Kidney (tissue), 14 donors: ENCODE data around the gene PAM16. TPM values are rescaled to one million over a fixed set of nuclear protein-coding genes. Genes with fewer than 3 reads are reported as not detected.
"Not testable (repeated sequence)": the region's sequence is repeated elsewhere in the genome, so short reads cannot be mapped to it uniquely, and the experiment has no call there.

Experiments used
- DNase-seq, 5 donors: peaks; one replicate each; pipeline ENCODE4 v3.0.0-alpha.2; 2013 to 2020
- FAIRE-seq: peaks from 2 replicates; lab custom pipeline; 2012; peaks lifted over from hg19 to GRCh38; lab: Jason Lieb, UNC
- H3K27ac ChIP-seq, 2 donors: one replicate each; pipeline ENCODE4 v1.7.0; 2013; ENCODE audit warnings: low read depth in 2 of 2, low read length in 2 of 2, inconsistent platforms in 1 of 2
- H3K27me3 ChIP-seq: one replicate; pipeline ENCODE4 v1.7.1; 2013; ENCODE audit warnings: low read length, inconsistent platforms; ENCODE audit not compliant: control insufficient read depth, insufficient read depth
- H3K36me3 ChIP-seq, 3 donors: one replicate each; pipeline versions ENCODE4 v1.7.0 to v1.7.1; 2013; ENCODE audit warnings: low read length in 3 of 3, control low read depth in 1 of 3, inconsistent platforms in 1 of 3; ENCODE audit not compliant: insufficient read depth in 3 of 3, control insufficient read depth in 2 of 3
- H3K4me1 ChIP-seq, 3 donors: one replicate each; pipeline versions ENCODE4 v1.7.0 to v1.7.1; 2013; ENCODE audit warnings: low read length in 3 of 3, inconsistent platforms in 1 of 3, low read depth in 1 of 3; ENCODE audit not compliant: control insufficient read depth in 2 of 3, insufficient read depth in 2 of 3
- H3K4me3 ChIP-seq, 3 donors: one replicate each; pipeline versions ENCODE4 v1.7.0 to v1.8.1; 2013; ENCODE audit warnings: low read length in 3 of 3, control low read depth in 1 of 3, inconsistent platforms in 1 of 3
- H3K9ac ChIP-seq, 3 donors: one replicate each; pipeline versions ENCODE4 v1.7.0 to v1.7.1; 2013; ENCODE audit warnings: low read length in 3 of 3, control low read depth in 1 of 3, inconsistent platforms in 1 of 3
- H3K9me3 ChIP-seq, 3 donors: one replicate each; pipeline versions ENCODE4 v1.7.0 to v1.7.1; 2013; ENCODE audit warnings: low read length in 3 of 3, control low read depth in 1 of 3, inconsistent platforms in 1 of 3; ENCODE audit not compliant: control insufficient read depth in 2 of 3, insufficient read depth in 1 of 3
- intact Hi-C: fragments of 100-400 bp; cut with DNase I; formaldehyde crosslinking; loops from one replicate; pipeline ENCODE4 v1.11.1; 2022
- polyA plus RNA-seq: library from polyadenylated mRNA; stranded (reverse); fragments of 350-450 nt; fragmentation: Illumina TruSeq; extraction: RNeasy Lipid Tissue Mini Kit (QIAGEN cat#74804); gene quantifications from one replicate; pipeline ENCODE4 v1.2.3, GENCODE V29; 2014; ENCODE audit warnings: low read depth, low replicate concordance; ENCODE audit not compliant: insufficient read depth
- total RNA-seq: library from RNA; stranded (reverse); fragmentation: NEBNext Ultra II Directional; extraction: Animal tissue kit (Norgen Biotek cat#: 25700); gene quantifications from one replicate; pipeline ENCODE4 v1.2.1, GENCODE V29; 2021
- TF ChIP-seq, protein P1 (sequence below): IDR thresholded peaks from 3 replicates; pipeline ENCODE4 v1.5.1; 2012; ENCODE audit warnings: mild to moderate bottlenecking, moderate library complexity, borderline replicate concordance; ENCODE audit not compliant: insufficient read depth; ENCODE audit errors: extremely low read depth
- donor health status: control.
- donor health status: control.
- donor health status: control.
- donor health status: control.
- donor health status: control.
- donor health status: DM: yes; HTN: yes; CAD: no.
- donor health status: Normal renal cell carcinoma (clear cell type).

PAM16 gene
- total and polyA plus RNA-seq, 2 donors from 2014 or later = 29.4 to 61.1 TPM

DNA sequence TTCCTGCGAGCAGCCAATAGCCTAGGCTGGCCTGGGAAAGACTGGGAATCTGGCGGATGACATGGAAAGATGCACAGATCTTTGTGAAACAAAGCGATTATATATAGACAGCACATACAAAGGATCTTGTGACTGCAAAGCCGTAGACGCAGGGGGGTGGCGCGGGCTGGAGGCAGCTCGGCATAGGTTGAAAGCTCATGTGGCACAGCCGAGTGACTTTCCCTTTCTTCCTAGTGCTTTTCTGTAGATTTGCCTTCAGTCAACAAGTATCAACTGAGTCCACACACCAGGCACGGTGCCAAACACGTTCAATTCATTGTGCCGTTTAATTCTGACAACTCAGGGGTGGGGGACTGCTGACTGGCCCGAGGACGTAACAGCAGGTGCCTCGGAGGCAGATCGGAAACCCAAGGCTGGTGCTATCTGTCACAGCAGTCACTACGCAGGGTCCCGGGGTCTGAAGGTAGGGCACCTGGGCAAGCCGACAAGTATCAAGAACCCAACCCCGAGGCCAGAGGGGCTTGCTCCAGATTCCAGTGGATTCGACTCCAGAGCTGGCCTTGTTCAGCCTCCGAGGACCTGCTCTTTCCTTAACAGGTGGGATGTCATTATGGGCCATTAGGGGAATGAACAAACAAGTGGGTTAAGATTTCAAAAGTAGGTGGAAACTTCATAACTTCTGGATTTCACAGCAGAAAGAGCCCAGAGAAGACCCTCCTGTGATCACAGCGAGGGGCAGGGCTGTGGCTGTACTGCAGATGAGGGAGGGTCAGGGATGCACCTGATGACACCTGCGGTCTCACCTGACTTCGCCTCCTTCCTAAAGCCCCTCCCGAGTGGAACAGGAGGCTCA, 5.9 kb downstream of the PAM16 start:
- peak in 1 of 5 donors; percentile 50 for DNase-seq
- no peak for FAIRE-seq
- intact Hi-C loops = no loop called here
- no peak overlapping the region for H3K9ac ChIP-seq
- peaks cover 0 to 3% (median 0%) of the 10 kb centered on the region in 3 donors for H3K4me1 ChIP-seq
- H3K27me3 ChIP-seq = no peaks in the 10 kb centered on the region
- H3K36me3 ChIP-seq = peaks cover 0 to 4% (median 0%) of the 10 kb centered on the region in 3 donors
- H3K27ac ChIP-seq = peak overlapping the region in 1 of 2 donors; percentile 6
- no peak overlapping the region for H3K4me3 ChIP-seq
- TF ChIP-seq, protein P1, sequence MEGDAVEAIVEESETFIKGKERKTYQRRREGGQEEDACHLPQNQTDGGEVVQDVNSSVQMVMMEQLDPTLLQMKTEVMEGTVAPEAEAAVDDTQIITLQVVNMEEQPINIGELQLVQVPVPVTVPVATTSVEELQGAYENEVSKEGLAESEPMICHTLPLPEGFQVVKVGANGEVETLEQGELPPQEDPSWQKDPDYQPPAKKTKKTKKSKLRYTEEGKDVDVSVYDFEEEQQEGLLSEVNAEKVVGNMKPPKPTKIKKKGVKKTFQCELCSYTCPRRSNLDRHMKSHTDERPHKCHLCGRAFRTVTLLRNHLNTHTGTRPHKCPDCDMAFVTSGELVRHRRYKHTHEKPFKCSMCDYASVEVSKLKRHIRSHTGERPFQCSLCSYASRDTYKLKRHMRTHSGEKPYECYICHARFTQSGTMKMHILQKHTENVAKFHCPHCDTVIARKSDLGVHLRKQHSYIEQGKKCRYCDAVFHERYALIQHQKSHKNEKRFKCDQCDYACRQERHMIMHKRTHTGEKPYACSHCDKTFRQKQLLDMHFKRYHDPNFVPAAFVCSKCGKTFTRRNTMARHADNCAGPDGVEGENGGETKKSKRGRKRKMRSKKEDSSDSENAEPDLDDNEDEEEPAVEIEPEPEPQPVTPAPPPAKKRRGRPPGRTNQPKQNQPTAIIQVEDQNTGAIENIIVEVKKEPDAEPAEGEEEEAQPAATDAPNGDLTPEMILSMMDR = no peak
- H3K9me3 ChIP-seq = no peaks in the 10 kb centered on the region

DNA sequence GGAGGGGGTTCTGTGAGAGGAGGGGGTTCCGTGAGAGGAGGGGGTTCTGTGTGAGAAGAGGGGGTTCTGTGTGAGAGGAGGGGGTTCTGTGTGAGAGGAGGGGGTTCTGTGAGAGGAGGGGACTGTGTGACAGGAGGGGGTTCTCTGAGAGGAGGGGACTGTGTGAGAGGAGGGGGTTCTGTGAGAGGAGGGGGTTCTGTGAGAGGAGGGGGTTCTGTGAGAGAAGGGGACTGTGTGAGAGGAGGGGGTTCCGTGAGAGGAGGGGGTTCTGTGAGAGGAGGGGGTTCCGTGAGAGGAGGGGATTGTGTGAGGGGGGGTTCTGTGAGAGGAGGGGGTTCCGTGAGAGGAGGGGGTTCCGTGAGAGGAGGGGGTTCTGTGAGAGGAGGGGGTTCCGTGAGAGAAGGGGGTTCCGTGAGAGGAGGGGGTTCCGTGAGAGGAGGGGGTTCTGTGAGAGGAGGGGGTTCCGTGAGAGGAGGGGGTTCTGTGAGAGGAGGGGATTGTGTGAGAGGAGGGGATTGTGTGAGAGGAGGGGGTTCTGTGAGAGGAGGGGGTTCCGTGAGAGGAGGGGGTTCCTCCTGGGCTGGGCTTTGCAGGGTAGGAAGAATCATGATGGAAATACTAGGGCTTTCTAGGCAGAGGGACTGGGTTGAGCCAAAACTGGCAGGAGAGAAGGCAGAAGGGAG, 6.7 kb downstream of the PAM16 start:
- H3K9ac ChIP-seq, H3K4me3 ChIP-seq, H3K9me3 ChIP-seq, H3K4me1 ChIP-seq, DNase-seq, FAIRE-seq, intact Hi-C loops, H3K36me3 ChIP-seq, H3K27me3 ChIP-seq: not testable (repeated sequence)
- peak overlapping the region in 1 of 2 donors; percentile 6 for H3K27ac ChIP-seq

DNA sequence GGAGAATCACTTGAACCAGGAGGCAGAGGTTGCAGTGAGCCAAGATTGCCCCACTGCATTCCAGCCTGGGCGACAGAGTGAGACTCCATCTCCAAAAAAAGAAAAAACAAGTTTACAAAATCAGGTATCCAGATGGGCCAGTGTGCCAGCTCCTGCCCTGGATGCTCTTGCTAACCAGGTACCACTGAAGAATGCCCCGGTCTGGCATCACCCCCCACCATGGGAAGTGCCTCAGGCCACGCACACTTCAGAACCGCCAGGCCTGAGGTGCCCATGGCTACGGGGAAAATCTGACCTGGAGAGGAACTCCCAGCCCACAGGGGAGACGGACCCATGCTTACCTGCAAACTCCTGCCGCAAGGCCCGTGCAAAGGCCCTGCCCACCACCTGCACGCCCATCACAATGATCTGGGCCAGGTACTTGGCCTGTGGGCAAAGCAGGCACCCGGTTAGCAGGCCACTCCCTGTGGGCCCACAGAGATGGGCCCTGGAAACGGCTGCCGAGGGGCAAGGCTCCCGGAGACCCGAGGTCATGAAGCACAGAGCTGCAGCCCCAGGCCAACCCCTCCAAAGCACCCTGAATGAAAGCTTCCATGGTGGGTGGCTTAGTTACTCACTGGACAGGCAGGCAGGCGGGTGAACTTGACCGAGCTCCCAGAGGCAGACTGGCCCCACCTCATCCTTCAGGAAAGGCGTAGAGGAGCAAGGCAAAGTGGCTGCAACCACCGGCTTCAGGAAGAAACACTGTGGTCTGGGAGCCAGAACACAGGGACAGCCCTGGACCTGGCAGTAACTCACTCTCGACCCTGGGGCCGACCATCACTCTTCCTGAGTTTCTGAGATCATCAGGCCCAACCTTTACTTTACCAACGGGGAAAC, 8.0 kb downstream of the PAM16 start:
- Histone ChIP-seq H3K4me1 (peaks cover 0 to 9% (median 0%) of the 10 kb centered on the region in 3 donors), H3K9me3 (no peaks in the 10 kb centered on the region), H3K27ac (no peak overlapping the region), H3K36me3 (peaks cover 0 to 4% (median 0%) of the 10 kb centered on the region in 3 donors), H3K4me3 (no peak overlapping the region), H3K9ac (no peak overlapping the region), H3K27me3 (no peaks in the 10 kb centered on the region)
- intact Hi-C loops = no loop called here
- DNase-seq (no peak), FAIRE-seq (no peak)
- TF ChIP-seq, protein P1 = no peak
